SK-N-SH treated with all-trans-retinoic acid at 6 μM for 48 hours (cell line): Measurements from ENCODE around the gene NEDD4.

ENCODE experiments used
- ARNTL ChIP-seq: fragments of 450-650 bp; formaldehyde crosslinking; IDR thresholded peaks from 2 replicates; pipeline ENCODE4 v1.5.0; 2020; ENCODE audit warnings: low read depth, mild to moderate bottlenecking, moderate library complexity, borderline replicate concordance
- BACH2 ChIP-seq: fragments of 250-450 bp; sonication (Bioruptor Pico); IDR thresholded peaks from 2 replicates; pipeline ENCODE4 v1.9.0; 2021; ENCODE audit warnings: mild to moderate bottlenecking, borderline replicate concordance
- GLIS3 ChIP-seq: fragments of 250-450 bp; sonication (Bioruptor Pico); IDR thresholded peaks from 2 replicates; pipeline ENCODE4 v1.5.0; 2020; ENCODE audit warnings: mild to moderate bottlenecking, moderate library complexity
- RARB ChIP-seq: fragments of 250-450 bp; sonication (Bioruptor Pico); IDR thresholded peaks from 2 replicates; pipeline ENCODE4 v1.8.0; 2021; ENCODE audit warnings: mild to moderate bottlenecking, moderate library complexity
- SNAI2 ChIP-seq: fragments of 250-450 bp; sonication (Bioruptor Pico); IDR thresholded peaks from 2 replicates; pipeline ENCODE4 v1.5.0; 2020; ENCODE audit warnings: mild to moderate bottlenecking, moderate library complexity
- TOX ChIP-seq: fragments of 250-450 bp; sonication (Bioruptor Pico); IDR thresholded peaks from 2 replicates; pipeline ENCODE4 v1.8.0; 2021; ENCODE audit warnings: mild to moderate bottlenecking, moderate library complexity, borderline replicate concordance
- ZFP3 ChIP-seq: fragments of 250-450 bp; sonication (Bioruptor Pico); IDR thresholded peaks from 2 replicates; pipeline ENCODE4 v1.5.0; 2020; ENCODE audit warnings: mild to moderate bottlenecking, moderate library complexity
- ZFP30 ChIP-seq: fragments of 450-650 bp; formaldehyde crosslinking; IDR thresholded peaks from 2 replicates; pipeline ENCODE4 v1.5.0; 2022; ENCODE audit warnings: mild to moderate bottlenecking, moderate library complexity
- ZNF565 ChIP-seq: fragments of 450-650 bp; formaldehyde crosslinking; conservative IDR thresholded peaks from 2 replicates; pipeline ENCODE4 v1.5.0; 2020; ENCODE audit warnings: low read depth, mild to moderate bottlenecking, moderate library complexity
- ZNF70 ChIP-seq: fragments of 450-650 bp; formaldehyde crosslinking; IDR thresholded peaks from 2 replicates; pipeline ENCODE4 v1.5.0; 2020; ENCODE audit warnings: mild to moderate bottlenecking, moderate library complexity
- TF ChIP-seq, protein P1 (sequence below): fragments of 250-450 bp; sonication (Bioruptor Pico); IDR thresholded peaks from 2 replicates; pipeline ENCODE4 v1.8.0; 2020; ENCODE audit warnings: mild to moderate bottlenecking, moderate library complexity, borderline replicate concordance
- TF ChIP-seq, protein P2 (sequence below): fragments of 250-450 bp; sonication (Bioruptor Pico); IDR thresholded peaks from 2 replicates; pipeline ENCODE4 v1.5.1; 2020; ENCODE audit warnings: low read depth, mild to moderate bottlenecking, moderate library complexity

DNA sequence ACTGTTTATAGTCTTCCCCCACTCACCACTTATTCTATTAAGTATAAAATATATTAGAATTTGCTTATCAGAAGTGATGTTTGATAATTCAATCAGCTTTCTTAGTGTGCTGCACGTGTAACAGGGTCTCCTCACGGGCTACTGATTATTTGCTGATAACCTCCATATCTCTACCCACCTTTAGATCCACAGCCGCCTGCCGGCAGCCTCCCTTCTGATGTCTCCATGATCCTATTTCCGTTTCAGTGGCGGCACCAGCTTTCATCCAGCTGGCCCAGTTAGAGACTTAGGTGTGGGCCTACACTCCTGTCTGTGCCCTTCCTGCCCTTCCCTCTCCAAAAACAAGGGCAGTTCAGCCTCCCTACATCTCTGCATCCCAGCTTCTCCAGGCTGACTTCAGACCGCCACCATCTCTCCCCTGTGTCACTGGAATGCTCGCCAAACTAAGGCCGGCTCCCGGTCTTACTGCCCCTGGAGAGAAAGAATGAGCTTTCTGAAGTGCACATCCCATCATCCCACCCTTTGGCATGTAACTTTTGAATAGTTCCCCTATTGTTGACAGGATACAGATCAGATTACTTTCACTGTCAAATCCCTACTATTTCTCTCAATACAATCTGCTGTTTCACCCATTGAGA is 173.9 kb downstream of the NEDD4 start:
- TF ChIP-seq ZFP30 (CRISPR knock-in tag), result no peak
- TF ChIP-seq, protein P1, sequence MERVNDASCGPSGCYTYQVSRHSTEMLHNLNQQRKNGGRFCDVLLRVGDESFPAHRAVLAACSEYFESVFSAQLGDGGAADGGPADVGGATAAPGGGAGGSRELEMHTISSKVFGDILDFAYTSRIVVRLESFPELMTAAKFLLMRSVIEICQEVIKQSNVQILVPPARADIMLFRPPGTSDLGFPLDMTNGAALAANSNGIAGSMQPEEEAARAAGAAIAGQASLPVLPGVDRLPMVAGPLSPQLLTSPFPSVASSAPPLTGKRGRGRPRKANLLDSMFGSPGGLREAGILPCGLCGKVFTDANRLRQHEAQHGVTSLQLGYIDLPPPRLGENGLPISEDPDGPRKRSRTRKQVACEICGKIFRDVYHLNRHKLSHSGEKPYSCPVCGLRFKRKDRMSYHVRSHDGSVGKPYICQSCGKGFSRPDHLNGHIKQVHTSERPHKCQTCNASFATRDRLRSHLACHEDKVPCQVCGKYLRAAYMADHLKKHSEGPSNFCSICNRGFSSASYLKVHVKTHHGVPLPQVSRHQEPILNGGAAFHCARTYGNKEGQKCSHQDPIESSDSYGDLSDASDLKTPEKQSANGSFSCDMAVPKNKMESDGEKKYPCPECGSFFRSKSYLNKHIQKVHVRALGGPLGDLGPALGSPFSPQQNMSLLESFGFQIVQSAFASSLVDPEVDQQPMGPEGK (CRISPR knock-in tag), result no peak
- TF ChIP-seq, protein P2, sequence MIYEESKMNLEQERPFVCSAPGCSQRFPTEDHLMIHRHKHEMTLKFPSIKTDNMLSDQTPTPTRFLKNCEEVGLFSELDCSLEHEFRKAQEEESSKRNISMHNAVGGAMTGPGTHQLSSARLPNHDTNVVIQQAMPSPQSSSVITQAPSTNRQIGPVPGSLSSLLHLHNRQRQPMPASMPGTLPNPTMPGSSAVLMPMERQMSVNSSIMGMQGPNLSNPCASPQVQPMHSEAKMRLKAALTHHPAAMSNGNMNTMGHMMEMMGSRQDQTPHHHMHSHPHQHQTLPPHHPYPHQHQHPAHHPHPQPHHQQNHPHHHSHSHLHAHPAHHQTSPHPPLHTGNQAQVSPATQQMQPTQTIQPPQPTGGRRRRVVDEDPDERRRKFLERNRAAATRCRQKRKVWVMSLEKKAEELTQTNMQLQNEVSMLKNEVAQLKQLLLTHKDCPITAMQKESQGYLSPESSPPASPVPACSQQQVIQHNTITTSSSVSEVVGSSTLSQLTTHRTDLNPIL (CRISPR knock-in tag), result no peak
- no peak for TF ChIP-seq TOX (CRISPR knock-in tag)
- no peak for TF ChIP-seq SNAI2 (CRISPR knock-in tag)
- no peak for TF ChIP-seq ZNF70 (CRISPR knock-in tag)
- TF ChIP-seq ZNF565 (CRISPR knock-in tag), result no peak
- no peak for TF ChIP-seq BACH2 (CRISPR knock-in tag)
- TF ChIP-seq ARNTL (CRISPR knock-in tag), result no peak
- no peak for TF ChIP-seq RARB (CRISPR knock-in tag)
- TF ChIP-seq ZFP3 (CRISPR knock-in tag), result no peak
- TF ChIP-seq GLIS3 (CRISPR knock-in tag), result no peak
